Bronchial epithelial cell (primary cell): Measurements from ENCODE around the gene RHCE. TPM values are rescaled to one million over a fixed set of nuclear protein-coding genes. Genes with fewer than 3 reads are reported as not detected.
"Not testable (repeated sequence)": the region's sequence is repeated elsewhere in the genome, so short reads cannot be mapped to it uniquely, and the experiment has no call there.

ENCODE experiments used
- DNase-seq: peaks from one replicate; pipeline ENCODE4 v3.0.0-alpha.2; 2010; ENCODE audit warnings: low read depth
- FAIRE-seq: peaks from 2 replicates; lab custom pipeline; 2011; peaks lifted over from hg19 to GRCh38; lab: Jason Lieb, UNC
- H3K27me3 ChIP-seq: 2 replicates; pipeline ENCODE4 v1.5.1; 2011; ENCODE audit warnings: low read length; ENCODE audit not compliant: control insufficient read depth, insufficient read depth
- H3K36me3 ChIP-seq: 2 replicates; pipeline ENCODE4 v1.5.1; 2011; ENCODE audit warnings: low read length; ENCODE audit not compliant: control insufficient read depth, insufficient read depth
- H3K4me3 ChIP-seq: 2 replicates; pipeline ENCODE4 v1.5.1; 2011; ENCODE audit warnings: mild to moderate bottlenecking, low read depth, low read length, control low read depth
- total RNA-seq: library from RNA; depleted of rRNA; stranded (reverse); fragments of >200 nt; gene quantifications from 2 replicates; pipeline ENCODE4 v1.2.1, GENCODE V29; 2014
- TF ChIP-seq, protein P1 (sequence below): IDR thresholded peaks from 2 replicates; pipeline ENCODE4 v1.5.1; 2011; ENCODE audit warnings: mild to moderate bottlenecking, moderate library complexity, low read length, control low read depth, inconsistent platforms; ENCODE audit not compliant: insufficient read depth, severe bottlenecking

The RHCE gene
- total RNA-seq, 1 donor from 2014 or later, result 3.7 TPM

DNA sequence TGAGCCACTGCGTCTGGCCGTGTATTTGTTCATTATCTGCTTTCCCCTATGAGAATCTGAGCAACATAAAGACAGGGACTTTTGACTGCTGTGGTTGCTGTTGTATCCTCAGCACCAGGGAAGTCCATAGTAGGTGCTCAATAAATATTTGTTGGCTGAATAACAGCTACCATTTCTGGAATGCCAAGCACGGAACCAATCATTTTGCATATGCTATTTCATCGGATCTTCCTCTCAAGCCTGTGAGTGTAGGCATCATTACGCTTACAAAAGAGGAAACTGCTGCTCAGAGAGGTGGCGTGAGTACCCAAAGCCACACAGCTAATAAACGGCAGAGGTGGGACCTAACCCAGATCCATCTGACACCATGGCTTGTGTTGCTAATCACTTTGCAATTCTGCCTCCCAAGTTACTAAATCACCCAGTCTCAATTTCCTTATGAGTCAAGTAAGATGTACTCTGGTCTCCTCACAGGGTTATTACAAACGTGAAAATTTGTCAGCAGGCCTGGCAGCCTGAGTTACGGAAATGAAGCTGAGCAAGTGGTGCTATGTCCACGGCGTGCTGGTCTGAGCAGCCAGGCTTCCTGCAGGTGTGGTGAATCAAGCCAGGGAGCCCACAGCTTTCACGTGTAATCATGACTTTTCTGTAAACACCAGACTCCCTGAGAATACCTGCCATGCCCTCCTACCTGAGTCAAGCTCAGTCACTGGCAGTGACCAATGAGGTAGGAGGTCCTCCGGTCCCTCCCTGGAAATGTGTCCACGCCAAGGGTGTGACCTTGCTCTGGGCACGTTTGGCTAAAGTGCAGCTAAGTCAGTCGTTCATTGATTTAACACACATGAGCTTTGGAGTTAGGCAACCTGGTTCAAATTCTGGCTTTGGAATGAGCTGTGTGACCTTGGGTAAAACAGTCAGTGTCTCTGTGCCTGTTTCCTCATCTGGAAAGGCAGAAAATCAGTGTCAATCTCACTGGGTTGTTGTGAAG, 4.8 kb upstream of the RHCE start:
- FAIRE-seq (peak; percentile 32), DNase-seq (peak; percentile 92)
- TF ChIP-seq, protein P1, sequence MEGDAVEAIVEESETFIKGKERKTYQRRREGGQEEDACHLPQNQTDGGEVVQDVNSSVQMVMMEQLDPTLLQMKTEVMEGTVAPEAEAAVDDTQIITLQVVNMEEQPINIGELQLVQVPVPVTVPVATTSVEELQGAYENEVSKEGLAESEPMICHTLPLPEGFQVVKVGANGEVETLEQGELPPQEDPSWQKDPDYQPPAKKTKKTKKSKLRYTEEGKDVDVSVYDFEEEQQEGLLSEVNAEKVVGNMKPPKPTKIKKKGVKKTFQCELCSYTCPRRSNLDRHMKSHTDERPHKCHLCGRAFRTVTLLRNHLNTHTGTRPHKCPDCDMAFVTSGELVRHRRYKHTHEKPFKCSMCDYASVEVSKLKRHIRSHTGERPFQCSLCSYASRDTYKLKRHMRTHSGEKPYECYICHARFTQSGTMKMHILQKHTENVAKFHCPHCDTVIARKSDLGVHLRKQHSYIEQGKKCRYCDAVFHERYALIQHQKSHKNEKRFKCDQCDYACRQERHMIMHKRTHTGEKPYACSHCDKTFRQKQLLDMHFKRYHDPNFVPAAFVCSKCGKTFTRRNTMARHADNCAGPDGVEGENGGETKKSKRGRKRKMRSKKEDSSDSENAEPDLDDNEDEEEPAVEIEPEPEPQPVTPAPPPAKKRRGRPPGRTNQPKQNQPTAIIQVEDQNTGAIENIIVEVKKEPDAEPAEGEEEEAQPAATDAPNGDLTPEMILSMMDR, result no peak
- Histone ChIP-seq H3K36me3 (no peaks in the 10 kb centered on the region), H3K4me3 (no peak overlapping the region), H3K27me3 (no peaks in the 10 kb centered on the region)

DNA sequence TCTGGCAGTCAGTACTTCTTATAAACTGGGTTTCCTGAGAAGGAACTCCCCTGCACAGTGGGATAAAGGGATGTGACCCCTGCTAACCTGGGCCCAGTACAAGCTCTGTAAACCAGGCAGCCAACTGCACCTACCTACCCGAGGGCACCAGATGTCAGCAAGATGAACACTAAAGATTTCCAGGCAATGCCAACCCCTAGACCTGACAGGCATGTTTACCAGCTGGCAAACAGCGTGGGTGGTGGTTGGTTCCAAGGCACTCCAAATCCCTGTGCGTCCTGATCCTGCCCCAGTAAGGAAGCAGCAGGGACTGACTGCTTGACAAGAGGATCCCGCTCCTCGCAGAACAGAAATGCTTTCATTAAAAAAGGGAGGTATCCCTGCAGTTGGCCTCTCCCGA, 2.6 kb upstream of the RHCE start:
- not testable (repeated sequence) for FAIRE-seq, H3K4me3 ChIP-seq, H3K27me3 ChIP-seq, DNase-seq, H3K36me3 ChIP-seq

DNA sequence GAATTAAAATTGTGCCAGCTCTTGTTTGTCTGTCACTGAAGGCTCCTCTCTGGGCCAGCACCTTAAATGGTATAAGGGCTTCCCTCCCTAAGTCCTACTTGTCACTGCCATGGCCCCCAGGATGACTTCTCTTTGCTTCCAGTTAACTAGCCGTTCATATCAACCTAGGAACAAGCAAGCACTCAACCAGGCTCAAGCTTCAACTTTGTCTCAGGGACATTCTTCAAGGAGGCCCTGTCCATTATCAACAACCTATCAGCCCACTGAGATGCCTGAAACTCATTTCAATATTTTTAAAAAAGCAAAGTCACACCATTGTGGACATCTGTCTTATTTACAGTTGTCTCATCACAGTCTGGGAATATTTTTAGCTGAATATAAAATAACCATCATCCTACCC, 1.3 kb downstream of the RHCE start:
- H3K4me3 ChIP-seq, H3K36me3 ChIP-seq, FAIRE-seq, H3K27me3 ChIP-seq, DNase-seq: not testable (repeated sequence)

DNA sequence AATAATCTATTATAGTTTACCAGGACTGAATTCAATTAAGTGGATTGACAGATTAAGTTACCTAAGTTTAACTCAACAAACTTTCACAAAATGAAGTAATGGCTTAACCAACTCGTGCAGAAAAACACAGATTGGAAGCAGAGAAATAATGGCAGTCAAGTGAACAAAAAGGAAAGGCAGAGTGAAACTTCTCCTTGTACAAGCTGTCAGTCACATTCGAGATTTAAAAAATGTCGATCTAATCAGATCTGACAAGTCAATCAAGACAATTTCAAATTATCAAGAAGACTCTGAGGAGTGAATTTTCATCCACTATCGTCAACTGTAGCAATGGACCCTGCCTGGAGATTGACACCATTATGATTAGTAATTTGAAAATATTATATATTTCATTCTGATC, 3.3 kb downstream of the RHCE start:
- FAIRE-seq, H3K27me3 ChIP-seq, H3K4me3 ChIP-seq, DNase-seq, H3K36me3 ChIP-seq: not testable (repeated sequence)

DNA sequence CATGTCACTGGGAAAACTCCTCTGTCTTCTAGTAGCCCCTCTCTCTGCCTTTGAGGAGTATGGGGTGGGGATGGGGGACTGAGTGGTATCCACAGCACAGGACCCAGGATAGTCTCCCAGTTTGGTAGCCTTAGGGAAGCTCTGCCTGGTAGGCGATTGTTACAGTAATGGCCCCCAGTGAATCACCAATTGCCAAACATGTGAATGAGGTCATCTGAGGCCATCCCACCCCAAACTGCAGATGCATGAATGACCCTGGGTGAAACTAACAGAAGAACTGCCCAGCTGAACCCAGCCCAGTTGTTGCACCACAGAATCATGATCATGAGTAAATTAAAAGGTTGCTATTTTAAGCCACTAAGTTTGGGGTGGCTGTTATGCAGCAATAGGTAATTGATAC, 6.0 kb downstream of the RHCE start:
- not testable (repeated sequence) for H3K4me3 ChIP-seq, DNase-seq, H3K36me3 ChIP-seq, H3K27me3 ChIP-seq
- peak; percentile 93 for FAIRE-seq

DNA sequence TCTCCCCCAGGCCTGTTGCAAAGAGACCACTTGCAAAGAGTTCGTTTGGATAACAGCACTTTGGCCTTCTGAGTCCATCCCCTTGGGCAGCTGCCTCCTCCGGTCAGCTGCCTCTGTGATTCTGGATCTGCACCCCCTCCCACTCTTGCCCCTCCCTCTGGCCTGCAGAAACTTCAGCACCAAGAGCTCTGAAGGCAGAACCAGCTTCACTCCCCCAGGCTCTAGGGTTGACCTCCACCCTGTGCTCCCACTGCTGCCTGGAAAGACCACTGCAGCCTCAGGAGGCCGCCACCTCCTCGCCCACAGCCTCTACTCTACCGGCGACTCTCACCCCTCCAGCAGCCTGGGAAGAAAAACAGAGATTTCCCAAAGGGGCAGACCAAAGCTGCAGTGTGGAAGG, 6.5 kb downstream of the RHCE start:
- not testable (repeated sequence) for H3K36me3 ChIP-seq, H3K27me3 ChIP-seq, H3K4me3 ChIP-seq, DNase-seq, FAIRE-seq

DNA sequence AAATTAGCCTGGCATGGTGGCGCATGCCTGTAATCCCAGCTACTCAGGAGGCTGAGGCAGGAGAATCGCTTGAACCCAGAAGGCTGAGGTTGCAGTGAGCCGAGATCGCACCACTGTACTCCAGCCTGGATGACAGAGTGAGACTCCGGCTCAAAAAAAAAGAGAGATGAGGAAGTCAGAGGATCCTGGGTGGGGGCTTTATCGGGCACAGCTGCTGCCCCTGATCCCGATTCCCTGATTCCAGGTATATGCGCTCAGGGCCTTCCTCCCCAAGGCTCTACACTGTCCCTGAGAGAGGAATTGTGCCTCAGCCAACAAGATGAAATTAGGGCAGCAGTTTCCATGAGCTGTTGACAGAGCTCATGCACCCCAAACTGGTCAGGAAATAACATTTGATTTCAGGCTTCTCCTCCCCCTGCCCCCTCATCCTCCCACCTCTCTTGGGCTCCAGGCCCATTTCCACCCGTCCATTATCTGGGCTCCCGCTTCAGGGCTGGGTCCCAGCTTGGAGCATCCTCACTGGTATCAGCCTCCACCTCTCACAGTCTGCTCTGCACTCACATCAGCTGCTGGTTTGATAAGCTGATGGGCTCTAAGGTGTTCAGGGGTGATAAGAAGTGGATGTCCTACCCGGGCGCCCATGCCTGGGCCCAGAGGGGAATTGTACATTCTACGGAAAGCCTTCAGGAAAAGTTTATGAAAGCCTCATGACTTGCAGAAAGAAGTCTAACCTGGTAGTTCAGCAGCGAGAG, 7.6 kb downstream of the RHCE start:
- not testable (repeated sequence) for FAIRE-seq, DNase-seq, H3K4me3 ChIP-seq, H3K36me3 ChIP-seq, H3K27me3 ChIP-seq

DNA sequence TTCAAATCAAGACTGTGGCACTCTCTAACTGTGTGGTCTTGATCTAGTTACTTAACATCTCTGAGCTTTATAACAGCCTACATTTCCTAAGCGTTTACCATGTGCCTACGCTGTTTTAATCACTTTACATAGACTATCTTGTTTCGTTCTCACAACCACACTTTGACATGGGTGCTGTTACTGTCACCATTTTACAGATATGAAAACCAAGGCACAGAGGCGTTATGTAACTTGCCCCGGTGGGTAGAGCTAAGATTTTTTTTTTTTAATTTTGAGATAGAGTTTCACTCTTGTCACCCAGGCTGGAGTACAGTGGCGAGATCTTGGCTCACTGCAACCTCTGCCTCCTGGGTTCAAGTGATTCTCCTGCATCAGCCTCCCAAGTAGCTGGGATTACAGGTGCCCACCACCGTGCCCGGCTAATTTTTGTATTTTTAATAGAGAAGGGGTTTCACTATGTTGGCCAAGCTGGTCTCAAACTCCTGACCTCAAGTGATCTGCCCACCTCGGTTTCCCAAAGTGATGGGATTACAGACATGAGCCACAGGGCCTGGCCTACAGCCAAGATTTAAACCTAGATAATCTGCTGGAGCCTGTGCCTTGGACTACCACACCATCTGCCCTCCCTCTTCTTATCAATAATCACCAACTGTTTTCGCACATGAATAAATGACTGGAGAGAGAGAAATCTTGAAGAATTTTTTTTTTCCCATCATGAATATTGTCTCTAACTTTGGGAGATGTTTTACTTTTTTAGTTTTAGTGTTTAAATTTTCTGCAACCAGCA, 10.8 kb downstream of the RHCE start:
- not testable (repeated sequence) for DNase-seq, H3K36me3 ChIP-seq, H3K4me3 ChIP-seq, FAIRE-seq, H3K27me3 ChIP-seq

DNA sequence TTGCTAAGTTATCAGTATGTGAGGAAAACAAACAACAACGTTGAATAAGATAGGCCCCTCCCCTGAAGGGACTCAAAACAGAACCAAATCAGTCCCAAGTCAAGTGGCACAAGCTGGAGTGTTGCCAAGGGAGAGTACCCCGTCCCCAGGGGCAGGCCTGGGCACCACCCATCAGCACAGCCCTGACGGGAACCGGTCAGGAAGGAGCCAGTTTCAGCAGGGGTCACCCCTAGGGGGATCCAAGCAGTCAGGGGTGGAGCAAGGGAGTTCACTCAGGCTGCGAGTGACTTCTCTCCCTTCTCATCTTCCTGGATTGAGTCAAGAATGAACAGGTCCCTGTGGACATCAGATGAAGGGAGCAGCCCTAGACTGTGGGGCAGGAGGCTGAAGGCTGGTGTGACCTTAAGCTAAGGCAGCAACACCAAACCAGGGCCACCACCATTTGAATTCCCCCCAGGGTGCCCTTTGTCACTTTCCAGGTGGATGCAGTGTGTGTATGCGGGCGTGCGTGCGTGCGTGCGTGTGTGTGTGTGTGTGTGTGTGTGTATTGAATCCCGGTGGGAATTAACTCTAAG, 14.8 kb downstream of the RHCE start:
- not testable (repeated sequence) for H3K36me3 ChIP-seq, DNase-seq, H3K4me3 ChIP-seq, FAIRE-seq, H3K27me3 ChIP-seq
